ENCODE results near the gene SLC35D3. TPM values are rescaled to one million over a fixed set of nuclear protein-coding genes. Genes with fewer than 3 reads are reported as not detected.
"Not testable (repeated sequence)": the region's sequence is repeated elsewhere in the genome, so short reads cannot be mapped to it uniquely, and the experiment has no call there.

Gene SLC35D3
- polyA plus RNA-seq, 1 experiment = not detected

- ChIA-PET POLR2A (no interaction called here), CTCF (no interaction called here)
- H3K27me3 ChIP-seq (ENCODE audit: control insufficient read depth, insufficient read depth, low read length) = peaks cover 7% of the 10 kb centered on the region
- H3K9me3 ChIP-seq (ENCODE audit: control insufficient read depth, insufficient read depth, low read length) = no peaks in the 10 kb centered on the region
- no peak for TF ChIP-seq CTCF (IDR thresholded peaks at IDR 0.05; ENCODE audit: low read depth, low read length)
- H3K27ac ChIP-seq (ENCODE audit: low read depth, low read length) = no peak overlapping the region
- DNase-seq (ENCODE audit: low read depth, low spot score) = no peak
- no peak overlapping the region for H3K4me3 ChIP-seq (ENCODE audit: low read depth, low read length)
These were observed 47.3 kb downstream of the SLC35D3 start for GRCh38 chr6:136969433-136969832.

GRCh38 chr6:136969930-136970329 lies 47.8 kb downstream of the SLC35D3 start:
- H3K4me3 ChIP-seq (ENCODE audit: low read depth, low read length) = no peak overlapping the region
- ChIA-PET CTCF (no interaction called here), POLR2A (no interaction called here)
- no peak for DNase-seq (ENCODE audit: low read depth, low spot score)
- no peaks in the 10 kb centered on the region for H3K9me3 ChIP-seq (ENCODE audit: control insufficient read depth, insufficient read depth, low read length)
- no peak for TF ChIP-seq CTCF (IDR thresholded peaks at IDR 0.05; ENCODE audit: low read depth, low read length)
- peaks cover 7% of the 10 kb centered on the region for H3K27me3 ChIP-seq (ENCODE audit: control insufficient read depth, insufficient read depth, low read length)
- H3K27ac ChIP-seq (ENCODE audit: low read depth, low read length) = no peak overlapping the region

GRCh38 chr6:136971609-136972008 lies 49.5 kb downstream of the SLC35D3 start:
- Histone ChIP-seq H3K4me3 (ENCODE audit: low read depth, low read length) (no peak overlapping the region), H3K27ac (ENCODE audit: low read depth, low read length) (no peak overlapping the region), H3K27me3 (ENCODE audit: control insufficient read depth, insufficient read depth, low read length) (peaks cover 7% of the 10 kb centered on the region), H3K9me3 (ENCODE audit: control insufficient read depth, insufficient read depth, low read length) (no peaks in the 10 kb centered on the region)
- no peak for DNase-seq (ENCODE audit: low read depth, low spot score)
- TF ChIP-seq CTCF (IDR thresholded peaks at IDR 0.05; ENCODE audit: low read depth, low read length) = no peak
- CTCF ChIA-PET = interaction anchor here (0.7 kb wide), 1 partner anchor 27 kb away, joined by 3 read pairs; no protein-coding TSS in a partner anchor
- POLR2A ChIA-PET = no interaction called here

DNA sequence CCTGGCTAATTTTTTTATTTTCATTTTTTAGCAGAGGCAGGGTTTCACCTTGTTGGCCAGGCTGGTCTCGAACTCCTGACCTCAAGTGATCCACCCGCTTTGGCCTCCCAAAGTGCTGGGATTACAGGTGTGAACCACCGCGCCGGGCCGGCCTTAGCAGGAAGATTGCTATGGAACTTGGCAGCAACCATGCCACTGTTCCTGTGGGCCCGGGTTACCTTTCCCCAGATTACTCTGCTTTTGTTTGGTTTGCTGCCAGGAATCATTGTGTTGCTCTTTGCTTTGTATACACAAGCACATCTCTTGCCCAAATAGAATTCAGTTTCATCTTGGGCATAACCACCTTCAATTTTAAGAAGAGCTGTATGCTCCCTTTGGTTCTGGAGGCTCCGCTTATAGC lies 51.7 kb downstream of the SLC35D3 start:
- H3K27ac ChIP-seq (ENCODE audit: low read depth, low read length); CTCF ChIA-PET; DNase-seq (ENCODE audit: low read depth, low spot score); H3K4me3 ChIP-seq (ENCODE audit: low read depth, low read length); H3K9me3 ChIP-seq (ENCODE audit: control insufficient read depth, insufficient read depth, low read length); H3K27me3 ChIP-seq (ENCODE audit: control insufficient read depth, insufficient read depth, low read length); POLR2A ChIA-PET: not testable (repeated sequence)

Small RNAs within 50 kb of the gene (small RNA-seq; reads per million reads assigned to genes)
- gene RF00019 (ENCODE audit: insufficient read length, low read depth) (not detected), gene RPL35AP3 (ENCODE audit: insufficient read length, low read depth) (not detected)

Other genes with a start within 250 kb of the SLC35D3 start
- 16.1 and 17.0 TPM in 2 replicates for gene MAP3K5, start 129.8 kb upstream of the SLC35D3 start, polyA plus RNA-seq (2011; rRNA removed)
- gene PEX7, start 99.7 kb upstream of the SLC35D3 start, polyA plus RNA-seq (2011; rRNA removed) = 6.7 and 8.9 TPM in 2 replicates
- gene IL20RA, start 122.7 kb downstream of the SLC35D3 start, polyA plus RNA-seq (2011; rRNA removed) = 0.09 TPM in 1 of 2 replicates, not detected in the other